SK-N-SH (cell line): ENCODE data around the gene SLC44A2. TPM values are rescaled to one million over a fixed set of nuclear protein-coding genes. Genes with fewer than 3 reads are reported as not detected.

ENCODE experiments used
- CTCF ChIA-PET: fragments of 300-600, 350-600 bp; formaldehyde crosslinking; extraction: SDS; loops from one replicate; lab custom pipeline; 2021; lab: Yijun Ruan, JAX
- POLR2A ChIA-PET: fragments of 350-600 bp; sonication (Branson Sonifier 250); formaldehyde crosslinking; extraction: SDS; loops from one replicate; lab custom pipeline; 2020; ENCODE audit warnings: antibody characterized with exemption, inconsistent platforms; lab: Yijun Ruan, JAX
- DNase-seq: peaks from one replicate; pipeline ENCODE4 v3.0.0; 2012
- H2AFZ ChIP-seq: fragments of 200-600 bp; sonication (generic); 2 replicates; pipeline ENCODE4 v1.8.1; 2016; ENCODE audit warnings: antibody characterized with exemption, mild to moderate bottlenecking, low read depth
- H3F3A ChIP-seq: fragments of 200-600 bp; sonication (generic); replicated peaks from 2 replicates; pipeline ENCODE3; 2016; ENCODE audit warnings: antibody characterized with exemption, mild to moderate bottlenecking; ENCODE audit not compliant: insufficient read depth
- H3K27ac ChIP-seq, 2 experiments: fragments of 200-500 bp in 1 of 2; fragments of 200-600 bp in 1 of 2; sonication (Bioruptor generic) in 1 of 2; sonication (generic), shearing (Covaris generic) in 1 of 2; 2 replicates each; pipeline versions ENCODE4 v1.5.1 to v1.6.1; 2014 to 2016; ENCODE audit warnings: low read depth in 2 of 2, inconsistent platforms in 1 of 2, low read length in 1 of 2, mild to moderate bottlenecking in 1 of 2, mixed read lengths in 1 of 2
- H3K27me3 ChIP-seq: fragments of 200-600 bp; sonication (generic), shearing (Covaris generic); 2 replicates; pipeline ENCODE4 v1.6.1; 2016; ENCODE audit warnings: mixed run types; ENCODE audit not compliant: insufficient read depth
- H3K36me3 ChIP-seq, 2 experiments: fragments of 200-500 bp in 1 of 2; fragments of 200-600 bp in 1 of 2; sonication (Bioruptor generic) in 1 of 2; sonication (generic) in 1 of 2; replicated peaks in 1 of 2; 2 replicates each; pipeline versions ENCODE3 to v1.5.1; 2014 to 2016; ENCODE audit warnings: low read length in 1 of 2, mild to moderate bottlenecking in 1 of 2; ENCODE audit not compliant: insufficient read depth in 2 of 2, control insufficient read depth in 1 of 2
- H3K4me1 ChIP-seq, 2 experiments: fragments of 200-500 bp in 1 of 2; fragments of 200-600 bp in 1 of 2; sonication (Bioruptor generic) in 1 of 2; sonication (generic), shearing (Covaris generic) in 1 of 2; 2 replicates each; pipeline versions ENCODE4 v1.5.1 to v1.6.1; 2014 to 2016; ENCODE audit warnings: low read depth in 1 of 2, low read length in 1 of 2, mixed run types in 1 of 2; ENCODE audit not compliant: insufficient read depth in 2 of 2, control insufficient read depth in 1 of 2
- H3K4me2 ChIP-seq: fragments of 200-600 bp; sonication (generic), shearing (Covaris generic); 2 replicates; pipeline ENCODE4 v1.6.1; 2017; ENCODE audit warnings: mixed run types
- H3K4me3 ChIP-seq, 2 experiments: fragments of 200-500 bp in 1 of 2; fragments of 200-600 bp in 1 of 2; sonication (Bioruptor generic) in 1 of 2; sonication (generic), shearing (Covaris generic) in 1 of 2; 2 replicates each; pipeline versions ENCODE4 v1.5.1 to v1.8.1; 2014 to 2016; ENCODE audit warnings: low read depth in 2 of 2, inconsistent platforms in 1 of 2, low read length in 1 of 2, mild to moderate bottlenecking in 1 of 2, mixed read lengths in 1 of 2, moderate library complexity in 1 of 2
- H3K79me2 ChIP-seq: fragments of 200-600 bp; sonication (generic); 2 replicates; pipeline ENCODE4 v1.8.1; 2017; ENCODE audit warnings: mild to moderate bottlenecking; ENCODE audit not compliant: insufficient read depth
- H3K9ac ChIP-seq: fragments of 200-600 bp; sonication (generic); 2 replicates; pipeline ENCODE4 v1.6.1; 2017; ENCODE audit warnings: mixed run types
- H3K9me2 ChIP-seq: fragments of 200-600 bp; sonication (generic); 2 replicates; pipeline ENCODE4 v1.6.1; 2017; ENCODE audit warnings: mixed run types
- H3K9me3 ChIP-seq: fragments of 200-600 bp; sonication (generic); 2 replicates; pipeline ENCODE4 v1.6.1; 2017; ENCODE audit warnings: mixed run types, mild to moderate bottlenecking, moderate library complexity
- H4K20me1 ChIP-seq: fragments of 200-600 bp; sonication (generic); 2 replicates; pipeline ENCODE4 v1.6.1; 2017; ENCODE audit warnings: mild to moderate bottlenecking, mixed run types; ENCODE audit not compliant: insufficient read depth
- CTCF ChIP-seq: fragments of 200-600 bp; sonication (generic); IDR thresholded peaks from 2 replicates; pipeline ENCODE4 v1.6.1; 2017; ENCODE audit warnings: antibody characterized with exemption, mild to moderate bottlenecking, moderate library complexity
- FOXJ3 ChIP-seq: sonication (generic); formaldehyde crosslinking; IDR thresholded peaks from 2 replicates; pipeline ENCODE4 v1.5.1; 2020; ENCODE audit warnings: mild to moderate bottlenecking, missing genetic modification reagents
- FOXM1 ChIP-seq: IDR thresholded peaks from 2 replicates; pipeline ENCODE4 v1.4.0; 2012; ENCODE audit warnings: low read depth, mild to moderate bottlenecking
- GABPA ChIP-seq: IDR thresholded peaks from 2 replicates; pipeline ENCODE4 v1.4.0; 2012; ENCODE audit warnings: low read depth, mild to moderate bottlenecking
- GATA2 ChIP-seq: sonication (generic); formaldehyde crosslinking; IDR thresholded peaks from 2 replicates; pipeline ENCODE4 v1.5.0; 2020; ENCODE audit warnings: mild to moderate bottlenecking, missing genetic modification reagents
- JUND ChIP-seq: IDR thresholded peaks from 2 replicates; pipeline ENCODE4 v1.4.0; 2012
- MAX ChIP-seq: IDR thresholded peaks from 2 replicates; pipeline ENCODE4 v1.4.0; 2012; ENCODE audit warnings: low read depth
- MEF2A ChIP-seq: IDR thresholded peaks from 2 replicates; pipeline ENCODE4 v1.4.0; 2012; ENCODE audit warnings: low read depth, borderline replicate concordance
- MXI1 ChIP-seq: IDR thresholded peaks from 2 replicates; pipeline ENCODE4 v1.6.1; 2012; ENCODE audit warnings: mild to moderate bottlenecking, low read depth, low read length, improper control_type of control experiment
- NRF1 ChIP-seq: IDR thresholded peaks from 2 replicates; pipeline ENCODE4 v1.6.1; 2012; ENCODE audit warnings: low read depth, mild to moderate bottlenecking, low read length
- PBX3 ChIP-seq: IDR thresholded peaks from 2 replicates; pipeline ENCODE4; 2012
- RAD21 ChIP-seq: IDR thresholded peaks from 2 replicates; pipeline ENCODE4 v1.6.1; 2012; ENCODE audit warnings: mild to moderate bottlenecking, low read length
- RCOR1 ChIP-seq: fragments of 150-350 bp; IDR thresholded peaks from 2 replicates; pipeline ENCODE4 v1.6.1; 2017; ENCODE audit warnings: antibody characterized with exemption, low read length
- REST ChIP-seq: IDR thresholded peaks from 2 replicates; pipeline ENCODE4 v1.6.1; 2012; ENCODE audit warnings: mild to moderate bottlenecking, low read depth, low read length, moderate library complexity
- SIN3A ChIP-seq: IDR thresholded peaks from 2 replicates; pipeline ENCODE4 v1.6.1; 2012; ENCODE audit warnings: low read depth, mild to moderate bottlenecking, low read length, moderate library complexity, borderline replicate concordance
- TAF1 ChIP-seq: IDR thresholded peaks from 2 replicates; pipeline ENCODE4 v1.6.1; 2012; ENCODE audit warnings: low read depth, mild to moderate bottlenecking, low read length, moderate library complexity, borderline replicate concordance
- USF1 ChIP-seq: IDR thresholded peaks from 2 replicates; pipeline ENCODE4 v1.4.0; 2012; ENCODE audit warnings: low read depth, borderline replicate concordance
- YY1 ChIP-seq: IDR thresholded peaks from 2 replicates; pipeline ENCODE4 v1.4.0; 2012; ENCODE audit warnings: low read depth, mild to moderate bottlenecking
- ZBTB33 ChIP-seq: IDR thresholded peaks from 2 replicates; pipeline ENCODE4 v1.4.0; 2012; ENCODE audit warnings: low read depth, borderline replicate concordance
- WGBS: methylation state at CpG from one replicate; pipeline ENCODE4 v1.1.6; 2017; ENCODE audit warnings: low lambda C conversion rate; 5-methylcytosine and 5-hydroxymethylcytosine counted together
- polyA plus RNA-seq, 3 experiments: library from polyadenylated mRNA; depleted of rRNA; stranded (reverse); fragments of >200 nt; gene quantifications; 2 replicates each; pipeline ENCODE4 v1.2.3, GENCODE V29; 2012

The SLC44A2 gene
- polyA plus RNA-seq, 1 of the 3 experiments (the other 2 are of a cell fraction): 61.4 TPM

- no peaks in the 10 kb centered on the region; the same call in 1 of the 2 replicates for H3K27me3 ChIP-seq
- H3K9me3 ChIP-seq: no peaks in the 10 kb centered on the region
- 56% methylated on average over 8 of the region's 9 CpGs for WGBS
- H3K79me2 ChIP-seq: no peaks in the 10 kb centered on the region
- H3K36me3 ChIP-seq: no peaks in the 10 kb centered on the region
- H2AFZ ChIP-seq: no peak overlapping the region
- no peak overlapping the region for H3K9ac ChIP-seq
- H3K9me2 ChIP-seq: no peaks in the 10 kb centered on the region
- no peak overlapping the region for H3K27ac ChIP-seq
- H3F3A ChIP-seq: no peaks in the 10 kb centered on the region
- H3K4me2 ChIP-seq: no peak overlapping the region
- ChIA-PET CTCF (interaction anchor here (0.6 to 1.6 kb wide), 3 partner anchors 18 to 83 kb away, joined by 3 to 4 read pairs (median 3); no protein-coding TSS in a partner anchor), POLR2A (no interaction called here)
- no peaks in the 10 kb centered on the region for H4K20me1 ChIP-seq
- DNase-seq: no peak
- no peak overlapping the region for H3K4me3 ChIP-seq
- no peak for TF ChIP-seq RAD21
- TF ChIP-seq NRF1: no peak
- TF ChIP-seq MAX: no peak
- no peak for TF ChIP-seq USF1
- no peak for TF ChIP-seq ZBTB33
- TF ChIP-seq GATA2: no peak
- TF ChIP-seq MEF2A: no peak
- TF ChIP-seq REST: no peak
- TF ChIP-seq RCOR1: no peak
- no peak for TF ChIP-seq PBX3
- no peak for TF ChIP-seq FOXM1
- TF ChIP-seq SIN3A: no peak
- TF ChIP-seq TAF1: no peak
- TF ChIP-seq CTCF: no peak
- TF ChIP-seq MXI1: no peak
- TF ChIP-seq FOXJ3: no peak
- TF ChIP-seq JUND: no peak
- TF ChIP-seq GABPA: no peak
- no peak for TF ChIP-seq YY1
- H3K4me1 ChIP-seq: no peaks in the 10 kb centered on the region
Observed at GRCh38 chr19:10593820-10594637, 31.3 kb upstream of the SLC44A2 start.
